DOHH2 (cell line): ENCODE data around the gene KSR1.

Experiments
- EZH2phosphoT487 ChIP-seq: fragments of 200-600 bp; sonication (generic); IDR thresholded peaks from 2 replicates; pipeline ENCODE4 v1.6.1; 2017; ENCODE audit warnings: borderline replicate concordance, mild to moderate bottlenecking, antibody characterized with exemption, low read length, moderate library complexity, mixed read lengths
- TF ChIP-seq, protein P1 (sequence below): fragments of 200-600 bp; sonication (generic); IDR thresholded peaks from one replicate; pipeline ENCODE4 v1.5.1; 2014; ENCODE audit warnings: antibody characterized with exemption, mild to moderate bottlenecking, low read depth, low read length; ENCODE audit not compliant: poor library complexity, severe bottlenecking

GRCh38 chr17:27463235-27463677 lies 7.0 kb downstream of the KSR1 start:
- TF ChIP-seq, protein P1, sequence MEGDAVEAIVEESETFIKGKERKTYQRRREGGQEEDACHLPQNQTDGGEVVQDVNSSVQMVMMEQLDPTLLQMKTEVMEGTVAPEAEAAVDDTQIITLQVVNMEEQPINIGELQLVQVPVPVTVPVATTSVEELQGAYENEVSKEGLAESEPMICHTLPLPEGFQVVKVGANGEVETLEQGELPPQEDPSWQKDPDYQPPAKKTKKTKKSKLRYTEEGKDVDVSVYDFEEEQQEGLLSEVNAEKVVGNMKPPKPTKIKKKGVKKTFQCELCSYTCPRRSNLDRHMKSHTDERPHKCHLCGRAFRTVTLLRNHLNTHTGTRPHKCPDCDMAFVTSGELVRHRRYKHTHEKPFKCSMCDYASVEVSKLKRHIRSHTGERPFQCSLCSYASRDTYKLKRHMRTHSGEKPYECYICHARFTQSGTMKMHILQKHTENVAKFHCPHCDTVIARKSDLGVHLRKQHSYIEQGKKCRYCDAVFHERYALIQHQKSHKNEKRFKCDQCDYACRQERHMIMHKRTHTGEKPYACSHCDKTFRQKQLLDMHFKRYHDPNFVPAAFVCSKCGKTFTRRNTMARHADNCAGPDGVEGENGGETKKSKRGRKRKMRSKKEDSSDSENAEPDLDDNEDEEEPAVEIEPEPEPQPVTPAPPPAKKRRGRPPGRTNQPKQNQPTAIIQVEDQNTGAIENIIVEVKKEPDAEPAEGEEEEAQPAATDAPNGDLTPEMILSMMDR, result no peak
- no peak for TF ChIP-seq EZH2phosphoT487
